Neural progenitor cell (in vitro differentiated cells): ENCODE measurements around the gene FAM204A. TPM values are rescaled to one million over a fixed set of nuclear protein-coding genes. Genes with fewer than 3 reads are reported as not detected.

Experiments
- DNase-seq: peaks from one replicate; pipeline ENCODE4 v3.0.0-alpha.2; 2016; ENCODE audit warnings: low spot score
- H2AFZ ChIP-seq: fragments of 200-600 bp; sonication (generic); replicated peaks from 2 replicates; pipeline ENCODE4 v1.6.1; 2016; ENCODE audit warnings: antibody characterized with exemption
- H3F3A ChIP-seq: fragments of 200-600 bp; sonication (generic); 2 replicates; pipeline ENCODE4 v1.6.1; 2016; ENCODE audit warnings: antibody characterized with exemption, low read depth
- H3K27ac ChIP-seq: fragments of 200-600 bp; sonication (generic); 2 replicates; pipeline ENCODE4 v1.5.1; 2016; ENCODE audit warnings: mild to moderate bottlenecking
- H3K27me3 ChIP-seq: fragments of 200-600 bp; sonication (generic); 2 replicates; pipeline ENCODE4 v1.6.1; 2016; ENCODE audit warnings: mild to moderate bottlenecking, moderate library complexity
- H3K36me3 ChIP-seq: fragments of 200-600 bp; sonication (generic); 2 replicates; pipeline ENCODE4 v1.5.1; 2016
- H3K4me1 ChIP-seq: fragments of 200-600 bp; sonication (generic); 2 replicates; pipeline ENCODE4 v1.6.1; 2016; ENCODE audit warnings: mixed run types
- H3K4me2 ChIP-seq: fragments of 200-600 bp; sonication (generic); 2 replicates; pipeline ENCODE4 v1.6.1; 2016
- H3K4me3 ChIP-seq: fragments of 200-600 bp; sonication (generic); 2 replicates; pipeline ENCODE4 v1.5.1; 2016
- H3K79me2 ChIP-seq: fragments of 200-600 bp; sonication (generic); 2 replicates; pipeline ENCODE4 v1.6.1; 2016; ENCODE audit warnings: low read depth
- H3K9ac ChIP-seq: fragments of 200-600 bp; sonication (generic); 2 replicates; pipeline ENCODE4 v1.6.1; 2016
- H3K9me3 ChIP-seq: fragments of 200-600 bp; sonication (generic); 2 replicates; pipeline ENCODE4 v1.5.1; 2016; ENCODE audit warnings: low read depth
- H4K20me1 ChIP-seq: fragments of 200-600 bp; sonication (generic); 2 replicates; pipeline ENCODE4 v1.6.1; 2016; ENCODE audit warnings: low read depth
- H3K27ac Mint-ChIP-seq: 3 replicates; pipeline ENCODE4 v1.8.0; 2021; ENCODE audit warnings: mixed read lengths
- H3K27me3 Mint-ChIP-seq: 2 replicates; pipeline ENCODE4 v1.8.0; 2022; ENCODE audit warnings: low read depth, mild to moderate bottlenecking, inconsistent platforms, moderate library complexity, mixed read lengths; ENCODE audit not compliant: insufficient read depth
- H3K36me3 Mint-ChIP-seq: 3 replicates; pipeline ENCODE4 v1.8.0; 2021; ENCODE audit warnings: mixed read lengths
- H3K4me1 Mint-ChIP-seq: 3 replicates; pipeline ENCODE4 v1.8.0; 2021; ENCODE audit warnings: mixed read lengths
- H3K4me3 Mint-ChIP-seq: 3 replicates; pipeline ENCODE4 v1.8.0; 2021; ENCODE audit warnings: mild to moderate bottlenecking, moderate library complexity, mixed read lengths
- H3K9me3 Mint-ChIP-seq: 3 replicates; pipeline ENCODE4 v1.8.0; 2020; ENCODE audit warnings: mixed read lengths
- EZH2 ChIP-seq: fragments of 200-600 bp; sonication (generic); IDR thresholded peaks from 2 replicates; pipeline ENCODE4 v1.6.1; 2017; ENCODE audit warnings: antibody characterized with exemption, mild to moderate bottlenecking, moderate library complexity
- EZH2phosphoT487 ChIP-seq: fragments of 200-600 bp; sonication (generic); IDR thresholded peaks from 2 replicates; pipeline ENCODE4 v1.6.1; 2017; ENCODE audit warnings: antibody characterized with exemption
- total RNA-seq: library from RNA; depleted of rRNA; stranded (reverse); fragments of >200 nt; gene quantifications from 2 replicates; pipeline ENCODE4 v1.2.3, GENCODE V29; 2015; ENCODE audit warnings: low replicate concordance
- TF ChIP-seq, protein P1 (sequence below): fragments of 200-600 bp; sonication (generic); IDR thresholded peaks from 2 replicates; pipeline ENCODE4 v1.5.1; 2017; ENCODE audit warnings: antibody characterized with exemption, mild to moderate bottlenecking

The FAM204A gene
- total RNA-seq, 1 donor from 2014 or later, result 77.7 TPM

DNA sequence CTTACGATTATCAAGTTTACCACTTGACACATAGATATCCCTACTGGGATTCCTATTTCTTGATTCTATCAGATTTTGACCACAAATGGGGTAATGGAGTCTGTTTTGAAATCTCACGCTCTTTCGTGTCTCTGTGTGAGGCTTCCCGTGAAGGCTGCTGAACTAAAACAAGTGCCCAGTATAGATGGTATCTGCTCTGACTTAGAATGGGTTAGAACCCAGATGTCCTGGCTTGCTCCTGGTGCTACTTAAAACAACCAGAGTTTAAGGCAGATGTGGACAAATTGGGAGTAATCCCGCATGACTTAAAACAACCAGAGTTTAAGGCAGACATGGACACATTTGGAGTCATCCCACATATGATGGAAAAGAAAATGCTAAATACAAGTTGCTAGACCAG is 85.9 kb downstream of the FAM204A start:
- Histone ChIP-seq H3K9me3 (no peaks in the 10 kb centered on the region), H3F3A (peaks cover 39% of the 10 kb centered on the region), H3K9ac (no peak overlapping the region), H3K79me2 (no peaks in the 10 kb centered on the region), H2AFZ (no peak overlapping the region), H3K27me3 (peaks cover 13% of the 10 kb centered on the region), H3K4me1 (peaks cover 68% of the 10 kb centered on the region), H3K4me2 (peak overlapping the region; percentile 55), H3K36me3 (no peaks in the 10 kb centered on the region), H3K4me3 (no peak overlapping the region), H3K27ac (no peak overlapping the region), H4K20me1 (peaks cover 9% of the 10 kb centered on the region)
- Mint-ChIP-seq H3K9me3 (no peaks in the 10 kb centered on the region), H3K27ac (no peak overlapping the region), H3K27me3 (peaks cover 12% of the 10 kb centered on the region), H3K4me1 (peaks cover 58% of the 10 kb centered on the region), H3K4me3 (no peak overlapping the region), H3K36me3 (no peaks in the 10 kb centered on the region)
- DNase-seq, result no peak
- TF ChIP-seq EZH2phosphoT487 (no peak), EZH2 (no peak)
- TF ChIP-seq, protein P1, sequence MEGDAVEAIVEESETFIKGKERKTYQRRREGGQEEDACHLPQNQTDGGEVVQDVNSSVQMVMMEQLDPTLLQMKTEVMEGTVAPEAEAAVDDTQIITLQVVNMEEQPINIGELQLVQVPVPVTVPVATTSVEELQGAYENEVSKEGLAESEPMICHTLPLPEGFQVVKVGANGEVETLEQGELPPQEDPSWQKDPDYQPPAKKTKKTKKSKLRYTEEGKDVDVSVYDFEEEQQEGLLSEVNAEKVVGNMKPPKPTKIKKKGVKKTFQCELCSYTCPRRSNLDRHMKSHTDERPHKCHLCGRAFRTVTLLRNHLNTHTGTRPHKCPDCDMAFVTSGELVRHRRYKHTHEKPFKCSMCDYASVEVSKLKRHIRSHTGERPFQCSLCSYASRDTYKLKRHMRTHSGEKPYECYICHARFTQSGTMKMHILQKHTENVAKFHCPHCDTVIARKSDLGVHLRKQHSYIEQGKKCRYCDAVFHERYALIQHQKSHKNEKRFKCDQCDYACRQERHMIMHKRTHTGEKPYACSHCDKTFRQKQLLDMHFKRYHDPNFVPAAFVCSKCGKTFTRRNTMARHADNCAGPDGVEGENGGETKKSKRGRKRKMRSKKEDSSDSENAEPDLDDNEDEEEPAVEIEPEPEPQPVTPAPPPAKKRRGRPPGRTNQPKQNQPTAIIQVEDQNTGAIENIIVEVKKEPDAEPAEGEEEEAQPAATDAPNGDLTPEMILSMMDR, result no peak

DNA sequence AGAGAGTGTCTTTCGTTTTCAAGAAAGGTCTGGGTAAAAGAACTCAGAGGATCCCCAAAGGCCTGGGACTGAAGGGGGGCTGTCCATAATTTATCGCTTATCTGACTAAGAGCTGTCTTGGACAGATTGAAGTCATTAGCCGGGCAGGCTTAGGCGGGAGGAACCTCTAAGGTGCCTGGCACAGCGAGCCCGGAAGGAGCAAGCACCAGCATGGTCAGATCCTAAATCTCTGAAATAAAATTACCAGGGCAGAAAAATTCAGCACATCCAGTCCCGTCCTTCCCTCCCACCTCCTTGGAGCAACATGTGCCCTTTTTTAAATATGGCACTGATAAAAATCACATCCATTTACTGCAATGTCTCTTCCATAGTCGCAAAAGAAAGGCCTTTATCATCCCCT is 86.8 kb downstream of the FAM204A start:
- Histone ChIP-seq H3K4me3 (no peak overlapping the region), H3K9me3 (no peaks in the 10 kb centered on the region), H4K20me1 (peaks cover 9% of the 10 kb centered on the region), H3K36me3 (no peaks in the 10 kb centered on the region), H3K4me2 (no peak overlapping the region), H3K79me2 (no peaks in the 10 kb centered on the region), H3K4me1 (peaks cover 68% of the 10 kb centered on the region), H3K9ac (no peak overlapping the region), H2AFZ (no peak overlapping the region), H3K27me3 (peaks cover 13% of the 10 kb centered on the region), H3F3A (peaks cover 39% of the 10 kb centered on the region), H3K27ac (no peak overlapping the region)
- Mint-ChIP-seq H3K9me3 (no peaks in the 10 kb centered on the region), H3K36me3 (no peaks in the 10 kb centered on the region), H3K4me1 (peaks cover 57% of the 10 kb centered on the region), H3K27ac (no peak overlapping the region), H3K4me3 (no peak overlapping the region), H3K27me3 (peaks cover 14% of the 10 kb centered on the region)
- TF ChIP-seq, protein P1, result no peak
- TF ChIP-seq EZH2phosphoT487 (no peak), EZH2 (no peak)
- no peak for DNase-seq

DNA sequence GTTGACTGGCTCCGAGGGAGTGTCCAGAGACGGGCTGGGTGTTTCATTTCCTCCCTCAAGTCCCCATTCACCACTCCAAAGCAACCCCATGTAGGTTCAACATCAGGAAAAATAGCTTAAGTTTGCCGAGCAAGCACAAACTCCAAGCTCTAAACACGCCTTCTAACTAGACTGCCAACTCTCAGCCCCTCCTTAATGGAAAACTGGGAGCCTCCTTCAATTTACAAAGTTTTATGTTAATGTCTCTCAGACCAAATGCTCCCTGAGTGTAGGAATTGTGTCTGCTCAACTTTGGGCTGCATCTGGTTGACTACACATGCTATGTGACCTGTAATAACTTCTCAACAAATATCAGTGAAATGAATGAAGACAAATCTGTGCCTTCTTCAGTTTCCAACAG is 87.5 kb downstream of the FAM204A start:
- Mint-ChIP-seq H3K4me3 (no peak overlapping the region), H3K9me3 (no peaks in the 10 kb centered on the region), H3K4me1 (peaks cover 52% of the 10 kb centered on the region), H3K27me3 (peaks cover 10% of the 10 kb centered on the region), H3K36me3 (no peaks in the 10 kb centered on the region), H3K27ac (no peak overlapping the region)
- TF ChIP-seq, protein P1, result no peak
- TF ChIP-seq EZH2phosphoT487 (no peak), EZH2 (no peak)
- no peak overlapping the region for H2AFZ ChIP-seq
- H3F3A ChIP-seq, result peaks cover 38% of the 10 kb centered on the region
- no peak overlapping the region for H3K4me3 ChIP-seq
- H3K79me2 ChIP-seq, result no peaks in the 10 kb centered on the region
- H3K36me3 ChIP-seq, result no peaks in the 10 kb centered on the region
- DNase-seq, result no peak
- H3K4me1 ChIP-seq, result peaks cover 73% of the 10 kb centered on the region
- H3K9me3 ChIP-seq, result no peaks in the 10 kb centered on the region
- H4K20me1 ChIP-seq, result peaks cover 9% of the 10 kb centered on the region
- H3K27ac ChIP-seq, result no peak overlapping the region
- H3K4me2 ChIP-seq, result no peak overlapping the region
- peaks cover 18% of the 10 kb centered on the region for H3K27me3 ChIP-seq
- H3K9ac ChIP-seq, result no peak overlapping the region
